Gastroesophageal sphincter (tissue), 3 donors: ENCODE data around the gene SLC29A3.

Experiments used
- CTCF ChIP-seq, 4 experiments: fragments of 200-600 bp in 2 of 4; fragments of 450-650 bp in 2 of 4; sonication (generic) in 1 of 4; IDR thresholded peaks; one replicate each; pipeline ENCODE4 v1.5.1; 2017 to 2019; ENCODE audit warnings: antibody characterized with exemption in 4 of 4, mild to moderate bottlenecking in 2 of 4, moderate library complexity in 2 of 4
- POLR2A ChIP-seq, 2 donors: fragments of 450-650 bp; IDR thresholded peaks; one replicate each; pipeline ENCODE4 v1.6.1; 2017; ENCODE audit warnings: antibody characterized with exemption in 2 of 2, mild to moderate bottlenecking in 2 of 2, moderate library complexity in 1 of 2
- POLR2AphosphoS5 ChIP-seq: sonication (generic); formaldehyde crosslinking; IDR thresholded peaks from one replicate; pipeline ENCODE4 v1.6.1; 2017; ENCODE audit warnings: antibody characterized with exemption

DNA sequence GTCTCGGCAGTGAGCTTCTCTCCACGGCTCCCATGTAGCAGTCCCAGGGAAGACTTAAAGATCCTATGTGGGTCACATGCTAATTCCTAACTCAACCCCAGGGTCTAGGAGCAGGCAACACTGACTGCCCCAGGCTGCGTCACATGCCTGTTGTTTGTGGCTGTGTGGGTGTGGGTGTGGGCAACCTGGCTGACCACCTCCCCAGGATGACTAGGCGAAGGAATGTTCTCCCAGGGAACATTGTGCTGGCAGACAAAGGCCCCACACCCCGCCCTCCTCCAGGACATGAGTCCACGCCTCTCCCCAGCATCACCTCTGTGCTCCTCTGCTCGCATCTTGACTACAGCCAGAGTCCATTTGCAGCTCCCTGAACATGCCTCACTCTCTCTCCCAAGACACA lies 30.3 kb downstream of the SLC29A3 start:
- TF ChIP-seq CTCF (IDR thresholded peaks at IDR 0.05) (no peak), POLR2AphosphoS5 (no peak), POLR2A (IDR thresholded peaks at IDR 0.05) (no peak)
